Measurements from ENCODE around the gene ZNF462.

GRCh38 chr9:106976772-106977171, 113.8 kb downstream of the ZNF462 start:
- no peak for TF ChIP-seq ELF4 (IDR thresholded peaks at IDR 0.05)
- TF ChIP-seq SP1 (IDR thresholded peaks at IDR 0.05) = no peak
- TF ChIP-seq NFRKB (IDR thresholded peaks at IDR 0.05) = no peak
- TF ChIP-seq CTBP1 (IDR thresholded peaks at IDR 0.05; ENCODE audit: borderline replicate concordance) = no peak
- TF ChIP-seq FOXM1 (IDR thresholded peaks at IDR 0.05; ENCODE audit: borderline replicate concordance) = no peak
- TF ChIP-seq ZNF384 (IDR thresholded peaks at IDR 0.05) = no peak
- TF ChIP-seq FOXK2 (IDR thresholded peaks at IDR 0.05) = no peak
- no peak for TF ChIP-seq BHLHE40 (IDR thresholded peaks at IDR 0.05; ENCODE audit: borderline replicate concordance)
